AG04450 (cell line): ENCODE results near the gene CECR2. TPM values are rescaled to one million over a fixed set of nuclear protein-coding genes. Genes with fewer than 3 reads are reported as not detected.

Source experiments
- CTCF ChIA-PET: fragments of 300-600, 350-600 bp; formaldehyde crosslinking; extraction: SDS; loops from one replicate; lab custom pipeline; 2022; ENCODE audit warnings: antibody characterized with exemption, inconsistent platforms; lab: Charles Lee
- POLR2A ChIA-PET: fragments of 350-600 bp; formaldehyde crosslinking; extraction: SDS; loops from one replicate; lab custom pipeline; 2021; ENCODE audit warnings: antibody characterized with exemption, inconsistent platforms; lab: Yijun Ruan, JAX
- DNase-seq: peaks from one replicate; pipeline ENCODE4 v3.0.0-alpha.2; 2011; ENCODE audit warnings: low read depth, low spot score
- H3K27ac ChIP-seq: one replicate; pipeline ENCODE4 v1.5.1; 2012; ENCODE audit warnings: low read depth, low read length, control low read depth
- H3K27me3 ChIP-seq: one replicate; pipeline ENCODE4 v1.6.0; 2012; ENCODE audit warnings: low read length; ENCODE audit not compliant: control insufficient read depth, insufficient read depth
- H3K4me3 ChIP-seq: 2 replicates; pipeline ENCODE4 v1.5.1; 2011; ENCODE audit warnings: mild to moderate bottlenecking, low read depth, low read length, control low read depth
- H3K9me3 ChIP-seq: 2 replicates; pipeline ENCODE4 v1.5.1; 2012; ENCODE audit warnings: low read length; ENCODE audit not compliant: control insufficient read depth, insufficient read depth
- CTCF ChIP-seq: IDR thresholded peaks from 2 replicates; pipeline ENCODE4 v1.5.1; 2011; ENCODE audit warnings: low read depth, low read length, control low read depth, inconsistent platforms
- polyA plus RNA-seq: library from polyadenylated mRNA; depleted of rRNA; stranded (reverse); fragments of >200 nt; gene quantifications from 2 replicates; pipeline ENCODE4 v1.2.3, GENCODE V29; 2011

Gene CECR2
- polyA plus RNA-seq, 1 experiment, result not detected

- Histone ChIP-seq H3K27me3 (no peaks in the 10 kb centered on the region), H3K4me3 (no peak overlapping the region), H3K27ac (no peak overlapping the region), H3K9me3 (no peaks in the 10 kb centered on the region)
- DNase-seq, result no peak
- ChIA-PET CTCF (no interaction called here), POLR2A (no interaction called here)
- TF ChIP-seq CTCF, result no peak
Measured at GRCh38 chr22:17359501-17359900, 9.8 kb upstream of the CECR2 start.

GRCh38 chr22:17366329-17366728, 2.9 kb upstream of the CECR2 start:
- H3K4me3 ChIP-seq, result no peak overlapping the region
- TF ChIP-seq CTCF, result no peak
- no peak for DNase-seq
- CTCF ChIA-PET, result no interaction called here
- peaks cover 31% of the 10 kb centered on the region for H3K27me3 ChIP-seq
- POLR2A ChIA-PET, result no interaction called here
- H3K9me3 ChIP-seq, result no peaks in the 10 kb centered on the region
- no peak overlapping the region for H3K27ac ChIP-seq

- Histone ChIP-seq H3K27ac (no peak overlapping the region), H3K4me3 (no peak overlapping the region), H3K9me3 (no peaks in the 10 kb centered on the region), H3K27me3 (peaks cover 35% of the 10 kb centered on the region)
- DNase-seq, result no peak
- POLR2A ChIA-PET, result no interaction called here
- CTCF ChIA-PET, result interaction anchor here (0.8 kb wide), 1 partner anchor 135 kb away, joined by 3 read pairs; no protein-coding TSS in a partner anchor
- TF ChIP-seq CTCF, result no peak
Measured at GRCh38 chr22:17366830-17367229, 2.4 kb upstream of the CECR2 start.

GRCh38 chr22:17368144-17368543, 1.1 kb upstream of the CECR2 start:
- no peak for TF ChIP-seq CTCF
- POLR2A ChIA-PET, result no interaction called here
- DNase-seq, result no peak
- H3K27ac ChIP-seq, result no peak overlapping the region
- H3K9me3 ChIP-seq, result no peaks in the 10 kb centered on the region
- CTCF ChIA-PET, result no interaction called here
- H3K27me3 ChIP-seq, result peaks cover 44% of the 10 kb centered on the region
- H3K4me3 ChIP-seq, result no peak overlapping the region

GRCh38 chr22:17368554-17369438, 464 bp upstream of the CECR2 start:
- H3K9me3 ChIP-seq, result no peaks in the 10 kb centered on the region
- no peak for DNase-seq
- ChIA-PET POLR2A (no interaction called here), CTCF (no interaction called here)
- H3K4me3 ChIP-seq, result no peak overlapping the region
- H3K27me3 ChIP-seq, result peaks cover 45% of the 10 kb centered on the region
- no peak overlapping the region for H3K27ac ChIP-seq
- TF ChIP-seq CTCF, result no peak
